ENCODE measurements around the gene GULP1.

GULP1 gene

DNA sequence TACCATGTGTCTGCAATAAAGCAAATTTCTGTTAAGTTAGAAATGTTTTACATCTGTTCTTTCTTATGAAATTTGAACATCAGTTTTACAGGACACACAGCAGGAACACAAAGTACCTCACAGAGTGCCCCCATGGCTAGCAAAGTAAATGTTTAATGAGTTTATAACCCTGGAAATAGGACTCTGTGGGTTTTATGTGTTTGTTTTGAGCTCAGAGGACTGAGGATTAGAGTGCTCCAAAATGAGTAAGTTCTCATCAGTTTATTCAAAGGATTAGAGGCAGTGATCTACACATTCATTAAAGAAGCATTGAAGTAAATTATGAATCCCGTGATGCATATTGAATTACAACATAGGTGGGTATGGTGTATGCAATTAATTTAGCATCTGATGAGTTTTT is 281.8 kb downstream of the GULP1 start:
- no peak for TF ChIP-seq CTCF (IDR thresholded peaks at IDR 0.05)
- Histone ChIP-seq H3K27me3 (no peaks in the 10 kb centered on the region), H3K27ac (peak overlapping the region in 1 of 2 donors; percentile 24), H3K4me1 (peaks cover 0 to 19% (median 2%) of the 10 kb centered on the region in 4 donors), H3K4me3 (no peak overlapping the region), H3K9me3 (no peaks in the 10 kb centered on the region), H3K36me3 (peaks cover 0 to 5% (median 0%) of the 10 kb centered on the region in 3 donors)
- no peak for DNase-seq
- intact Hi-C loops (cut with DNase I; ENCODE audit: low total_unique reads): no loop called here

- no peak for DNase-seq
- Histone ChIP-seq H3K27ac (no peak overlapping the region), H3K36me3 (peaks cover 0 to 1% (median 0%) of the 10 kb centered on the region in 3 donors), H3K4me1 (peaks cover 0 to 9% (median 0%) of the 10 kb centered on the region in 4 donors), H3K9me3 (no peaks in the 10 kb centered on the region), H3K27me3 (no peaks in the 10 kb centered on the region), H3K4me3 (no peak overlapping the region)
- intact Hi-C loops (cut with DNase I; ENCODE audit: low total_unique reads): no loop called here
- no peak for TF ChIP-seq CTCF (IDR thresholded peaks at IDR 0.05)
Measured at GRCh38 chr2:188576006-188576405, 284.3 kb downstream of the GULP1 start.

DNA sequence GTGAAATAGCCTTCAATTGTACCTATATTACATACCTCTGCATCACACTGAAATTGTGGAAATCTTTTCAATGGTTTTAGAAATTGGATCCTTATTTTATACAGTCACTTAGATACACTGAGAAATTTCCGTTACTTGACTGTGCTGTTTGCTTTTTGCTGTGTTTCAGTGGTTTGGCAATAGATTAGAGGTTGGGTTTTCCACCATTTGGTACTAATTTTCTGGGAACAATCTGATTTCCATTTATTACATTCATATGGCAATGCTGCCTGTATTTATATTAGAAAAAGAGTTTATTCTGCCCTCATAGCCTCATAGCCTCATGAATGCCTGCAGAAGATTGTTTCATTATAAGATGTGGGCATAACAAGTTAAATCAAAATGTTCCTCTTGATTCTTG is 285.0 kb downstream of the GULP1 start:
- no peak overlapping the region for H3K4me3 ChIP-seq
- intact Hi-C loops (cut with DNase I; ENCODE audit: low total_unique reads): no loop called here
- no peaks in the 10 kb centered on the region for H3K27me3 ChIP-seq
- peak overlapping the region in 1 of 2 donors; percentile 5 for H3K27ac ChIP-seq
- H3K9me3 ChIP-seq: no peaks in the 10 kb centered on the region
- H3K4me1 ChIP-seq: peaks cover 0 to 11% (median 0%) of the 10 kb centered on the region in 4 donors
- no peak for TF ChIP-seq CTCF (IDR thresholded peaks at IDR 0.05)
- no peaks in the 10 kb centered on the region for H3K36me3 ChIP-seq
- no peak for DNase-seq

DNA sequence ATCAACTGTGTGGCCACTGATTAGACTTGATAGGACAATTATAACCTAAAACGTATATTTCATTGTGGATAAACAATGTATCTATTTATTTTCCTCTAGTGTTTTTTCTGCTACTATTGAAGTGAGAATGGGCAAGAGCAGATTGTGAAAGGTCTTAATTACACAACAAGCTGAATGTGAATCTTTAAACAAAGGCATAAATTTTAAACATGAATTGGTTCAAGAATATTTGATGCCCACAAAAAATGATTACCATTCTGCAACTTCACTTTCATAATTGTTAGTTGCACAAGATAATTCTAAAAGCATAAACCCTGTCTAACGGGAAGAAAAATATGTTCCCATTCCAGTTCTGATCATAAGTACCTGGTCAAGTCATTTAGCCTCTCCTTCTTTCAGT is 285.6 kb downstream of the GULP1 start:
- Histone ChIP-seq H3K4me3 (no peak overlapping the region), H3K36me3 (no peaks in the 10 kb centered on the region), H3K9me3 (no peaks in the 10 kb centered on the region), H3K27ac (peak overlapping the region in 1 of 2 donors; percentile 5), H3K4me1 (peaks cover 0 to 11% (median 0%) of the 10 kb centered on the region in 4 donors), H3K27me3 (no peaks in the 10 kb centered on the region)
- intact Hi-C loops (cut with DNase I; ENCODE audit: low total_unique reads): no loop called here
- no peak for DNase-seq
- TF ChIP-seq CTCF (IDR thresholded peaks at IDR 0.05): no peak

- no peak for TF ChIP-seq CTCF (IDR thresholded peaks at IDR 0.05)
Measured at GRCh38 chr2:188580738-188581137, 289.1 kb downstream of the GULP1 start.

GRCh38 chr2:188582211-188582610 is 290.5 kb downstream of the GULP1 start:
- TF ChIP-seq CTCF (IDR thresholded peaks at IDR 0.05): no peak
- intact Hi-C loops (cut with DNase I; ENCODE audit: low total_unique reads): no loop called here
- Histone ChIP-seq H3K36me3 (peaks cover 0 to 10% (median 9%) of the 10 kb centered on the region in 3 donors), H3K4me1 (peaks cover 0 to 11% (median 0%) of the 10 kb centered on the region in 4 donors), H3K27me3 (no peaks in the 10 kb centered on the region), H3K4me3 (no peak overlapping the region), H3K9me3 (no peaks in the 10 kb centered on the region), H3K27ac (no peak overlapping the region)
- no peak for DNase-seq

More at GRCh38 chr2:188580738-188581137, 289.1 kb downstream of the GULP1 start:
- Histone ChIP-seq H3K27ac (peak overlapping the region in 1 of 2 donors; percentile 10), H3K9me3 (no peaks in the 10 kb centered on the region), H3K4me3 (no peak overlapping the region), H3K27me3 (no peaks in the 10 kb centered on the region), H3K4me1 (peaks cover 0 to 11% (median 0%) of the 10 kb centered on the region in 4 donors), H3K36me3 (peaks cover 0 to 10% (median 9%) of the 10 kb centered on the region in 3 donors)
- intact Hi-C loops (cut with DNase I; ENCODE audit: low total_unique reads): no loop called here
- no peak for DNase-seq

Measured in tibial artery (tissue), 4 donors.